Measurements from ENCODE around the gene CAMTA1.

CAMTA1 gene

DNA sequence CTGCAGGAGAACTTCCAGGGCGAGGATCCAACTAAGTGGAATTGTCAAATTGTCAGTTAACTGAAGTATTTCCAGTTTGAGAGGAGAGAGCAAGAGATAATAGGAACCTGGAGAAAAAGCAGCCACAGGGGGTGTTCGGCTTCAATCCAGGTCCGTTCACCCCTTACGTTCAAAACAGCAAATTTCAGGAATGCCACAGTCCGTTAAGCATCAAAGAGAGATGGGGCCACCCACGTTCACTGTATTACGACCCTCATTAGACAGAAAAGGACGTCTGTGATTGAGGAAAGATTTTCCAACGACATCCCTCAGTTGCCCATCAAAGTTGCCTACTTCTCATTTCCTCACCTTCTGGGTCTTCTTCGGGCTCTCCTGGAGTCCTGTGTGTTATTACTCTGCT lies 563.3 kb downstream of the CAMTA1 start:
- H3K27ac ChIP-seq (ENCODE audit: poor library complexity, severe bottlenecking), result no peak overlapping the region
- no peak overlapping the region for H3K4me3 ChIP-seq (ENCODE audit: severe bottlenecking)
- no peak for DNase-seq (ENCODE audit: low spot score)
- H3K27me3 ChIP-seq (ENCODE audit: insufficient read depth, poor library complexity, severe bottlenecking), result no peaks in the 10 kb centered on the region
- H3K4me1 ChIP-seq (ENCODE audit: insufficient read depth, poor library complexity, severe bottlenecking), result no peaks in the 10 kb centered on the region
- TF ChIP-seq, protein P1, sequence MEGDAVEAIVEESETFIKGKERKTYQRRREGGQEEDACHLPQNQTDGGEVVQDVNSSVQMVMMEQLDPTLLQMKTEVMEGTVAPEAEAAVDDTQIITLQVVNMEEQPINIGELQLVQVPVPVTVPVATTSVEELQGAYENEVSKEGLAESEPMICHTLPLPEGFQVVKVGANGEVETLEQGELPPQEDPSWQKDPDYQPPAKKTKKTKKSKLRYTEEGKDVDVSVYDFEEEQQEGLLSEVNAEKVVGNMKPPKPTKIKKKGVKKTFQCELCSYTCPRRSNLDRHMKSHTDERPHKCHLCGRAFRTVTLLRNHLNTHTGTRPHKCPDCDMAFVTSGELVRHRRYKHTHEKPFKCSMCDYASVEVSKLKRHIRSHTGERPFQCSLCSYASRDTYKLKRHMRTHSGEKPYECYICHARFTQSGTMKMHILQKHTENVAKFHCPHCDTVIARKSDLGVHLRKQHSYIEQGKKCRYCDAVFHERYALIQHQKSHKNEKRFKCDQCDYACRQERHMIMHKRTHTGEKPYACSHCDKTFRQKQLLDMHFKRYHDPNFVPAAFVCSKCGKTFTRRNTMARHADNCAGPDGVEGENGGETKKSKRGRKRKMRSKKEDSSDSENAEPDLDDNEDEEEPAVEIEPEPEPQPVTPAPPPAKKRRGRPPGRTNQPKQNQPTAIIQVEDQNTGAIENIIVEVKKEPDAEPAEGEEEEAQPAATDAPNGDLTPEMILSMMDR (IDR thresholded peaks at IDR 0.05; ENCODE audit: poor library complexity, severe bottlenecking), result no peak
- no peaks in the 10 kb centered on the region for H3K36me3 ChIP-seq (ENCODE audit: low read depth)
- no peaks in the 10 kb centered on the region for H3K9me3 ChIP-seq (ENCODE audit: severe bottlenecking)
- ATAC-seq (ENCODE audit: low read depth), result no peak

GRCh38 chr1:7350804-7351203 lies 565.5 kb downstream of the CAMTA1 start:
- H3K27ac ChIP-seq (ENCODE audit: poor library complexity, severe bottlenecking), result no peak overlapping the region
- TF ChIP-seq, protein P1 (IDR thresholded peaks at IDR 0.05; ENCODE audit: poor library complexity, severe bottlenecking), result no peak
- no peaks in the 10 kb centered on the region for H3K4me1 ChIP-seq (ENCODE audit: insufficient read depth, poor library complexity, severe bottlenecking)
- no peak for DNase-seq (ENCODE audit: low spot score)
- no peak overlapping the region for H3K4me3 ChIP-seq (ENCODE audit: severe bottlenecking)
- no peaks in the 10 kb centered on the region for H3K9me3 ChIP-seq (ENCODE audit: severe bottlenecking)
- no peaks in the 10 kb centered on the region for H3K36me3 ChIP-seq (ENCODE audit: low read depth)
- no peak for ATAC-seq (ENCODE audit: low read depth)
- no peaks in the 10 kb centered on the region for H3K27me3 ChIP-seq (ENCODE audit: insufficient read depth, poor library complexity, severe bottlenecking)

DNA sequence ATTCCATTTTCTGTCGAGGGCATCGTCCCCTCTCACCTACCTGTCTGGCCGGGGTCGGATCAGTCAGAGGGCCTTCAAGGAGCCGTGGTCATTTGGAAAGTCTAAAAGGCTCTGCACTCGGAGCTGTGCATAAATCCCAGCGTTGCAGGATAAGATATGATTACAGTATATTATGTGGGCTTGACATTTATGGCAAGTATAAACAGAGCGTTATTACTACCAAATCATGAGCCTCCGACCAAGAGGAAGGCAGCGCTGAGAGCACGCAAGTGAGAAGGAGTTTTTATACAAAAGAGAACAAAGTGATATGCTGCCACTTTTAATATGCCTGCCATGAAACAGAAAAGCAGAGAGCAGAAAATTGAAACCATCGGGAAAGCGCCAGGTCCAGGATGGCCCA lies 566.4 kb downstream of the CAMTA1 start:
- TF ChIP-seq, protein P1 (IDR thresholded peaks at IDR 0.05; ENCODE audit: poor library complexity, severe bottlenecking), result no peak
- Histone ChIP-seq H3K27me3 (ENCODE audit: insufficient read depth, poor library complexity, severe bottlenecking) (no peaks in the 10 kb centered on the region), H3K4me1 (ENCODE audit: insufficient read depth, poor library complexity, severe bottlenecking) (no peaks in the 10 kb centered on the region), H3K27ac (ENCODE audit: poor library complexity, severe bottlenecking) (no peak overlapping the region), H3K36me3 (ENCODE audit: low read depth) (no peaks in the 10 kb centered on the region), H3K4me3 (ENCODE audit: severe bottlenecking) (no peak overlapping the region), H3K9me3 (ENCODE audit: severe bottlenecking) (no peaks in the 10 kb centered on the region)
- no peak for ATAC-seq (ENCODE audit: low read depth)
- DNase-seq (ENCODE audit: low spot score), result no peak

- ATAC-seq (ENCODE audit: low read depth), result no peak
- no peak overlapping the region for H3K27ac ChIP-seq (ENCODE audit: poor library complexity, severe bottlenecking)
- TF ChIP-seq, protein P1 (IDR thresholded peaks at IDR 0.05; ENCODE audit: poor library complexity, severe bottlenecking), result no peak
- H3K27me3 ChIP-seq (ENCODE audit: insufficient read depth, poor library complexity, severe bottlenecking), result no peaks in the 10 kb centered on the region
- H3K4me1 ChIP-seq (ENCODE audit: insufficient read depth, poor library complexity, severe bottlenecking), result no peaks in the 10 kb centered on the region
- no peaks in the 10 kb centered on the region for H3K36me3 ChIP-seq (ENCODE audit: low read depth)
- DNase-seq (ENCODE audit: low spot score), result no peak
- H3K4me3 ChIP-seq (ENCODE audit: severe bottlenecking), result no peak overlapping the region
- no peaks in the 10 kb centered on the region for H3K9me3 ChIP-seq (ENCODE audit: severe bottlenecking)
These were observed 567.1 kb downstream of the CAMTA1 start for GRCh38 chr1:7352364-7352763.

DNA sequence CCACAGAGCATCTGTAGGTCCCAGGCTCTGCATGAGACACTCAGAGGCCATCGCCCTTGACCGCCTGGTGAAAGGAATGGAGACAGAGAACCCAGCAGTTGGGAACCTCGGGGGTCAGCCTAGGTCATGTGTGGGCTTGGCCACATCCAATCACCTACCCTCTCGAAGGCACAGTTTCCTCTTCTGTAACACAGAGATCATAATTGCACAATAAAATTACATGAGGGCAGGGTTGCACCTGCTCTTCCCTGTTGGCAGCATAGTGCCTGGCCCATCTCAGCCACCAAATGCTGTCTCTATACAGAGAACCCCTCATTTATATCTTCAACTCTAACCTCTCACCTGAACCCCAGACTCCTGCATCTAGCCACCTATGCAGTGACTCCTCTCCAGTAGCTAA lies 567.7 kb downstream of the CAMTA1 start:
- Histone ChIP-seq H3K36me3 (ENCODE audit: low read depth) (no peaks in the 10 kb centered on the region), H3K4me1 (ENCODE audit: insufficient read depth, poor library complexity, severe bottlenecking) (no peaks in the 10 kb centered on the region), H3K27me3 (ENCODE audit: insufficient read depth, poor library complexity, severe bottlenecking) (no peaks in the 10 kb centered on the region), H3K27ac (ENCODE audit: poor library complexity, severe bottlenecking) (no peak overlapping the region), H3K9me3 (ENCODE audit: severe bottlenecking) (no peaks in the 10 kb centered on the region), H3K4me3 (ENCODE audit: severe bottlenecking) (no peak overlapping the region)
- TF ChIP-seq, protein P1 (IDR thresholded peaks at IDR 0.05; ENCODE audit: poor library complexity, severe bottlenecking), result no peak
- DNase-seq (ENCODE audit: low spot score), result no peak
- ATAC-seq (ENCODE audit: low read depth), result no peak

Data from RWPE2 (cell line).